Measurements from ENCODE around the gene GUCY2C. TPM values are rescaled to one million over a fixed set of nuclear protein-coding genes. Genes with fewer than 3 reads are reported as not detected.

GUCY2C gene
- total and polyA plus RNA-seq, 2 donors (not counting 3 experiments of a cell fraction or from before 2014, with no cell fraction given) = not detected

DNA sequence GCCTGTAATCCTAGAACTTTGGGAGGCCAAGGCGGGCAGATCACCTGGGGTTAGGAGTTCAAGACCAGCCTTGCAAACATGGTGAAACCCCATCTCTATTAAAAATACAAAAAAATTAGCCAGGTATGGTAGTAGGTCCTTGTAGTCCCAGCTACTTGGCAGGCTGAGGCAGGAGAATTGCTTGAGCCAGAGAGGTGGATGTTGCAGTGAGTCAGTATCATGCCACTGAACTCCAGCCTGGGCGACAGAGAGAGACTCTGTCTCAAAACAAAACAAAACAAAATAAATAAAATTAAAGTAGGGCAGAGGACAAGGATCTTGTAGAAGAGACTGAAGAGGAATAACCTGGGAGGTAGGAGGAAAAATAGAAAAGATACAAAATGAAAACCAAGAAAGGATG lies 45.5 kb upstream of the GUCY2C start:
- FAIRE-seq (no peak), DNase-seq (ENCODE audit: low read depth, low spot score) (no peak)
- TF ChIP-seq POLR2A (IDR thresholded peaks at IDR 0.05; ENCODE audit: low read depth, low read length) = no peak
- TF ChIP-seq EZH2 (IDR thresholded peaks at IDR 0.05; ENCODE audit: borderline replicate concordance, low read depth, low read length, severe bottlenecking) = no peak
- no peak for TF ChIP-seq MYC (IDR thresholded peaks at IDR 0.05; ENCODE audit: low read depth, low read length)
- TF ChIP-seq GATA2 (IDR thresholded peaks at IDR 0.05; ENCODE audit: insufficient read depth, insufficient read length, low read depth, low read length) = no peak
- no peak for TF ChIP-seq MAX (IDR thresholded peaks at IDR 0.05; ENCODE audit: insufficient read depth, insufficient read length)
- no peak for TF ChIP-seq CTCF (IDR thresholded peaks at IDR 0.05; ENCODE audit: extremely low read depth in 1 of 2, insufficient read depth in 1 of 2, low read depth in 1 of 2, low read length in 2 of 2)
- no peak for TF ChIP-seq POLR2AphosphoS5 (IDR thresholded peaks at IDR 0.05; ENCODE audit: insufficient read depth, low read depth, low read length)
- TF ChIP-seq FOS (IDR thresholded peaks at IDR 0.05; ENCODE audit: borderline replicate concordance, insufficient read depth, low read length) = no peak
- H4K20me1 ChIP-seq (replicated peaks; ENCODE audit: control insufficient read depth, extremely low read depth, insufficient read depth, low read length) = no peaks in the 10 kb centered on the region
- no peaks in the 10 kb centered on the region for H3K9me3 ChIP-seq (replicated peaks; ENCODE audit: control insufficient read depth, insufficient read depth, low read length)
- no peak overlapping the region for H3K4me3 ChIP-seq (replicated peaks in 1 of 3; ENCODE audit: insufficient read depth in 1 of 3, low read depth in 1 of 3, low read length in 3 of 3)
- no peaks in the 10 kb centered on the region for H3K36me3 ChIP-seq (ENCODE audit: control insufficient read depth in 2 of 2, extremely low read depth in 1 of 2, insufficient read depth in 2 of 2, low read length in 2 of 2)
- no peak overlapping the region for H3K9ac ChIP-seq (replicated peaks; ENCODE audit: extremely low read depth, insufficient read depth, low read length)
- no peaks in the 10 kb centered on the region for H3K9me1 ChIP-seq (replicated peaks; ENCODE audit: control insufficient read depth, extremely low read depth, insufficient read depth, low read length)
- dilution Hi-C loops (cut with MboI; ENCODE audit: extremely low pct_ligation_motif_present, low sequenced_read_pairs) (no loop called here), intact Hi-C loops (cut with micrococcal nuclease) (no loop called here)
- peaks cover 0 to 4% of the 10 kb centered on the region in 2 experiments for H3K27me3 ChIP-seq (ENCODE audit: control insufficient read depth in 2 of 2, insufficient read depth in 2 of 2, low read length in 2 of 2)
- H3K27ac ChIP-seq (ENCODE audit: insufficient read depth, low read depth, low read length) = no peak overlapping the region
- BruUV-seq (replicated peaks) = no TSS peak
- no peaks in the 10 kb centered on the region for H3K79me2 ChIP-seq (ENCODE audit: control insufficient read depth, insufficient read depth, low read length)
- no peak overlapping the region for H2AFZ ChIP-seq (ENCODE audit: low read depth, low read length)
- H3K4me2 ChIP-seq (ENCODE audit: insufficient read depth, low read length) = no peak overlapping the region
- H3K4me1 ChIP-seq (ENCODE audit: control insufficient read depth, extremely low read depth, insufficient read depth, low read length) = no peaks in the 10 kb centered on the region
- CTCF ChIA-PET = no interaction called here
- POLR2A ChIA-PET = no interaction called here

All from endothelial cell of umbilical vein (primary cell).